PFSK-1 (cell line): ENCODE data around the gene GPAM.

Source experiments
- FOXP2 ChIP-seq: optimal IDR thresholded peaks from 2 replicates; pipeline ENCODE3; 2011; ENCODE audit warnings: borderline replicate concordance, control low read depth, inconsistent platforms; ENCODE audit not compliant: insufficient read depth; ENCODE audit errors: extremely low read length, extremely low read depth
- POLR2AphosphoS5 ChIP-seq: IDR thresholded peaks from 2 replicates; pipeline ENCODE4 v1.6.1; 2012; ENCODE audit warnings: low read depth, mild to moderate bottlenecking, control low read depth, low read length, moderate library complexity
- SIN3A ChIP-seq: IDR thresholded peaks from 2 replicates; pipeline ENCODE4 v1.6.1; 2012; ENCODE audit warnings: mild to moderate bottlenecking, low read length, moderate library complexity, borderline replicate concordance; ENCODE audit not compliant: insufficient read depth
- TAF1 ChIP-seq: IDR thresholded peaks from 2 replicates; pipeline ENCODE4 v1.6.1; 2012; ENCODE audit warnings: low read length, control low read depth, borderline replicate concordance; ENCODE audit not compliant: insufficient read depth
- TF ChIP-seq, protein P1 (sequence below), 2 experiments: IDR thresholded peaks; 2 replicates each; pipeline versions ENCODE4 v1.6.1 to v1.8.0; 2011 to 2012; ENCODE audit warnings: low read depth in 2 of 2, low read length in 2 of 2, control low read depth in 1 of 2, inconsistent platforms in 1 of 2, mild to moderate bottlenecking in 1 of 2, moderate library complexity in 1 of 2; ENCODE audit not compliant: insufficient read depth in 1 of 2

The GPAM gene

GRCh38 chr10:112218036-112218390 is 34.4 kb upstream of the GPAM start:
- TF ChIP-seq FOXP2 (no peak), TAF1 (no peak), SIN3A (no peak), POLR2AphosphoS5 (no peak)
- TF ChIP-seq, protein P1, sequence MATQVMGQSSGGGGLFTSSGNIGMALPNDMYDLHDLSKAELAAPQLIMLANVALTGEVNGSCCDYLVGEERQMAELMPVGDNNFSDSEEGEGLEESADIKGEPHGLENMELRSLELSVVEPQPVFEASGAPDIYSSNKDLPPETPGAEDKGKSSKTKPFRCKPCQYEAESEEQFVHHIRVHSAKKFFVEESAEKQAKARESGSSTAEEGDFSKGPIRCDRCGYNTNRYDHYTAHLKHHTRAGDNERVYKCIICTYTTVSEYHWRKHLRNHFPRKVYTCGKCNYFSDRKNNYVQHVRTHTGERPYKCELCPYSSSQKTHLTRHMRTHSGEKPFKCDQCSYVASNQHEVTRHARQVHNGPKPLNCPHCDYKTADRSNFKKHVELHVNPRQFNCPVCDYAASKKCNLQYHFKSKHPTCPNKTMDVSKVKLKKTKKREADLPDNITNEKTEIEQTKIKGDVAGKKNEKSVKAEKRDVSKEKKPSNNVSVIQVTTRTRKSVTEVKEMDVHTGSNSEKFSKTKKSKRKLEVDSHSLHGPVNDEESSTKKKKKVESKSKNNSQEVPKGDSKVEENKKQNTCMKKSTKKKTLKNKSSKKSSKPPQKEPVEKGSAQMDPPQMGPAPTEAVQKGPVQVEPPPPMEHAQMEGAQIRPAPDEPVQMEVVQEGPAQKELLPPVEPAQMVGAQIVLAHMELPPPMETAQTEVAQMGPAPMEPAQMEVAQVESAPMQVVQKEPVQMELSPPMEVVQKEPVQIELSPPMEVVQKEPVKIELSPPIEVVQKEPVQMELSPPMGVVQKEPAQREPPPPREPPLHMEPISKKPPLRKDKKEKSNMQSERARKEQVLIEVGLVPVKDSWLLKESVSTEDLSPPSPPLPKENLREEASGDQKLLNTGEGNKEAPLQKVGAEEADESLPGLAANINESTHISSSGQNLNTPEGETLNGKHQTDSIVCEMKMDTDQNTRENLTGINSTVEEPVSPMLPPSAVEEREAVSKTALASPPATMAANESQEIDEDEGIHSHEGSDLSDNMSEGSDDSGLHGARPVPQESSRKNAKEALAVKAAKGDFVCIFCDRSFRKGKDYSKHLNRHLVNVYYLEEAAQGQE (IDR thresholded peaks at IDR 0.05; ENCODE audit: insufficient read depth in 1 of 2, low read depth in 2 of 2, low read length in 2 of 2): no peak

DNA sequence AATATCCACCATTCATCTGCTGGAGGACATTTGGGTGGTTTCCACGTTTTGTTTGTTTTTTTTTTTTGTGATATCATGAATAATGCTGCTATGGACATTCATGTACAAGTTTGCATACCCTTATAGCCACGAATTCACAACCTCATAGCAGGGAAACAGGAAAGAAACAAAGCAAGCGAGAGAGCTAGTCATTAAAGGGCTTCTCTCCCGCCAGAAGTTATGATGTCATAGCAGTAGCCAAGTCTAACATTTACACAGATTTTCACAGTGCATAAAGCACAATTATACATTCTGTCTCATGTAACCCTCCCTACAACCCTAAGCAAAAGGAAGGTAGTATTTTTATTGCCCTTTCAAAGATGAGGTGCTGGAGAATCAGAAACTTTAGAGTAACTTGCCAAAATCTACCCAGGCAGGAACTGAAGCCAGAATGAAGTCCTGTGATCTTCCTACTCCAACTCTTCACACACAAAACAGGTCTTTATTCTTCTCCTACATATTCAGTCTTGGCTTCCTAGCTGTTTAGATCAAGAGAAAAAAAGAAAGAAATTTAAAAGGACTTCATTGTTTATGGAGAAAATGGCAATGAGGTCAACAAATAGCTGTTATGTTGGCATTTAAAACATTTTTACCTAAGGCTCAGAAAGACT is 33.9 kb upstream of the GPAM start:
- TF ChIP-seq POLR2AphosphoS5 (no peak), SIN3A (no peak), FOXP2 (no peak), TAF1 (no peak)
- TF ChIP-seq, protein P1 (IDR thresholded peaks at IDR 0.05; ENCODE audit: insufficient read depth in 1 of 2, low read depth in 2 of 2, low read length in 2 of 2): no peak

DNA sequence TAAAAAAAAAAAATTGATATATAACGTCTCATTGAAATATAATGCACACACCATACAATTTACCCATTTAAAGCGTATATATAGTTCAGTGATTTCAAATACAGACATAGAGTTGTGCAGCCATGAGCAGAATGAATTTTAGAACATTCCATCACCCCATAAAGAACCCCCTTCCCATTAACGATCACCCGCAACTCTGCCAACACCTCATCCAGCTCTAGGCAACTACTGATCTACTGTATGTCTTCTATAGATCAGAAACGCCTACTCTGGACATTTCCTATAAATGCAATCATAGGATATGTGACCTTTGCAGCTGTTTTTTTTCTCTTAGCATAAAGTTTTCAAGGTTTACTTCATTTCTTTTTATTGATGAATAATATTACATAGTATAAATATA is 33.4 kb upstream of the GPAM start:
- no peak for TF ChIP-seq POLR2AphosphoS5
- no peak for TF ChIP-seq FOXP2
- TF ChIP-seq, protein P1 (IDR thresholded peaks at IDR 0.05; ENCODE audit: insufficient read depth in 1 of 2, low read depth in 2 of 2, low read length in 2 of 2): no peak
- no peak for TF ChIP-seq SIN3A
- TF ChIP-seq TAF1: no peak

DNA sequence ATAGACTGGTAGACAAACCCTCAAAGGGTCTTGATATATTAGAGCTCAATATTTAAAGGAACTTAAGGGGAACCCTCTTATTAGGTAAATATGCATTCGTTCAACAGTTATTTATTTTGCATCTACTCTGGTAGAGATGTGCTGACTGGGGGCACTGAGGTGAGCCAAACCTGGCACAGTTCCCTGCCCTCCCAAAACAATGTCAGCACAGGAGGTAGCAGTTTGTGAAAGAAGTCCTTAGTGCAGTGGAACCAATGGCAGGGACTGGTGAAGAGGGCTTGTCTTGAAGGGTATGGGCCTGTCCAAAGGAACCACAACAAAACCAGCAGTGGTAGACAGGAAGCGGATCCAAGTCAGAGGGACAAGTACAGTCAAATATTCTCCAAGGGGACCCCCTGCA is 32.6 kb upstream of the GPAM start:
- TF ChIP-seq POLR2AphosphoS5: no peak
- no peak for TF ChIP-seq FOXP2
- no peak for TF ChIP-seq TAF1
- TF ChIP-seq SIN3A: no peak
- TF ChIP-seq, protein P1 (IDR thresholded peaks at IDR 0.05; ENCODE audit: insufficient read depth in 1 of 2, low read depth in 2 of 2, low read length in 2 of 2): no peak

DNA sequence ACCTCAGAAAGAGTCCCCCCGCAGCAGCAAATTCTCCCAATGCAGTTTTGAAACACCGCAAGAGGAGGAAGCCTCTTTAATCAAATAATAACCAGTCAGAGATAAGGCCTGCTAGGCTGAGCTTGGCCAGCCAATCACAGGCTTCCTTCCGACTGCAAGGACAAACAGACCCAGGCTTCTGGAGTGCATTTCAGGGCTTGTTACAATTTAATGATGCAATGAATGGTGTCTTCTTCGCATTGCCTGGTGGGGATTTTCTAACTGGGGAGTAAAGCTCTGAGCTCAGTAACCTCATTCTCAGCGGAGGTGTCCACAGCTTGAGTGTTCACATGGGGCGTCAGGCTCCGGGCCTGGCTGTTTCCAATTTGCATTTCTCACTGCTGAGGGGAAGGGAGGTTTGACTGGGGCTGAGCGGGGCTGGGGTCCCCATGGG is 31.8 kb upstream of the GPAM start:
- TF ChIP-seq POLR2AphosphoS5: no peak
